HEK293 (cell line): ENCODE data around the gene CPLX1.

Experiments
- BCL11A ChIP-seq: fragments of 450-650 bp; formaldehyde crosslinking; IDR thresholded peaks from 2 replicates; pipeline ENCODE4 v1.5.1; 2016; ENCODE audit warnings: low read depth, missing biosample characterization, missing genetic modification characterization
- BCL11B ChIP-seq: fragments of 450-650 bp; formaldehyde crosslinking; IDR thresholded peaks from 2 replicates; pipeline ENCODE4 v1.5.1; 2016; ENCODE audit warnings: low read depth, missing biosample characterization, missing genetic modification characterization
- ELK4 ChIP-seq: IDR thresholded peaks from 2 replicates; pipeline ENCODE4 v1.6.1; 2011; ENCODE audit warnings: mild to moderate bottlenecking, low read depth, low read length, borderline replicate concordance
- KLF10 ChIP-seq: fragments of 450-650 bp; IDR thresholded peaks from 2 replicates; pipeline ENCODE4 v1.5.1; 2018; ENCODE audit warnings: missing biosample characterization, mild to moderate bottlenecking, missing genetic modification characterization
- ZIC2 ChIP-seq: fragments of 450-650 bp; formaldehyde crosslinking; IDR thresholded peaks from 2 replicates; pipeline ENCODE4 v1.5.1; 2016; ENCODE audit warnings: missing biosample characterization, missing genetic modification characterization
- ZNF146 ChIP-seq: fragments of 450-650 bp; formaldehyde crosslinking; IDR thresholded peaks from 2 replicates; pipeline ENCODE4 v1.5.1; 2016; ENCODE audit warnings: missing biosample characterization, missing genetic modification characterization
- ZNF169 ChIP-seq: fragments of 450-650 bp; formaldehyde crosslinking; IDR thresholded peaks from 2 replicates; pipeline ENCODE4 v1.5.1; 2016; ENCODE audit warnings: missing biosample characterization, missing genetic modification characterization
- ZNF221 ChIP-seq: fragments of 450-650 bp; formaldehyde crosslinking; IDR thresholded peaks from 2 replicates; pipeline ENCODE4 v1.5.1; 2017; ENCODE audit warnings: missing biosample characterization, missing genetic modification characterization, borderline replicate concordance
- ZNF274 ChIP-seq, 2 experiments: fragments of 200-500 bp in 1 of 2; fragments of 450-650 bp in 1 of 2; sonication (Bioruptor generic) in 1 of 2; formaldehyde crosslinking in 1 of 2; IDR thresholded peaks; 2 replicates each; pipeline versions ENCODE4 v1.5.1 to v1.6.1; 2014 to 2016; ENCODE audit warnings: borderline replicate concordance in 1 of 2, inconsistent platforms in 1 of 2, low read length in 1 of 2, missing biosample characterization in 1 of 2, missing genetic modification characterization in 1 of 2
- ZNF510 ChIP-seq: fragments of 450-650 bp; formaldehyde crosslinking; IDR thresholded peaks from 2 replicates; pipeline ENCODE4 v1.5.1; 2018; ENCODE audit warnings: mild to moderate bottlenecking, missing genetic modification characterization, missing biosample characterization; ENCODE audit not compliant: insufficient replicate concordance
- ZNF610 ChIP-seq: fragments of 450-650 bp; formaldehyde crosslinking; IDR thresholded peaks from 2 replicates; pipeline ENCODE4 v1.5.1; 2016; ENCODE audit warnings: missing biosample characterization, missing genetic modification characterization, borderline replicate concordance
- ZNF837 ChIP-seq: fragments of 450-650 bp; formaldehyde crosslinking; IDR thresholded peaks from 2 replicates; pipeline ENCODE4 v1.5.1; 2016; ENCODE audit warnings: missing biosample characterization, missing genetic modification characterization
- TF ChIP-seq, protein P1 (sequence below): fragments of 450-650 bp; formaldehyde crosslinking; IDR thresholded peaks from 2 replicates; pipeline ENCODE4 v1.5.1; 2016; ENCODE audit warnings: missing biosample characterization, missing genetic modification characterization
- TF ChIP-seq, protein P2 (sequence below): fragments of 450-650 bp; formaldehyde crosslinking; IDR thresholded peaks from 2 replicates; pipeline ENCODE4 v1.5.1; 2016; ENCODE audit warnings: missing biosample characterization, missing genetic modification characterization

DNA sequence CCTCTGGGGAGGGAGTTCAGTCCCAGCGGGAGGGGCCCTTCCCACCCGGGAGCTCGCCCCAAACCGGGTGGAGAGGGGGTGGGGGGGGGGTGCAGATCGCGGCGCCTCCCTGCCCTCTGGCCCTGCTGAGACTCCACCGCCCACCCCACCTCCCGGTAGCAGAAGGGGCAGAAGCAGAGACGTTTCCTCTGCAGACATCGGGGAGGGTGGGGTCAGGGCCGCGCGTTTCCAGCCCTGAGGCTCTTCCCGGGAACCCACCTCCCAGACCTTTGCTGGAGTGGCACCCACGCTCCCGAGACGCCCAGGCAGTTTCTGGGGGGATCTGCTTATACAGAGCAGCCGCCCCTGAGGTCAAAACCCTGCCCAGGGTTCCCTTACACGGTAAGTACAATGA is 30.2 kb downstream of the CPLX1 start:
- no peak for TF ChIP-seq ZNF610
- TF ChIP-seq, protein P1, sequence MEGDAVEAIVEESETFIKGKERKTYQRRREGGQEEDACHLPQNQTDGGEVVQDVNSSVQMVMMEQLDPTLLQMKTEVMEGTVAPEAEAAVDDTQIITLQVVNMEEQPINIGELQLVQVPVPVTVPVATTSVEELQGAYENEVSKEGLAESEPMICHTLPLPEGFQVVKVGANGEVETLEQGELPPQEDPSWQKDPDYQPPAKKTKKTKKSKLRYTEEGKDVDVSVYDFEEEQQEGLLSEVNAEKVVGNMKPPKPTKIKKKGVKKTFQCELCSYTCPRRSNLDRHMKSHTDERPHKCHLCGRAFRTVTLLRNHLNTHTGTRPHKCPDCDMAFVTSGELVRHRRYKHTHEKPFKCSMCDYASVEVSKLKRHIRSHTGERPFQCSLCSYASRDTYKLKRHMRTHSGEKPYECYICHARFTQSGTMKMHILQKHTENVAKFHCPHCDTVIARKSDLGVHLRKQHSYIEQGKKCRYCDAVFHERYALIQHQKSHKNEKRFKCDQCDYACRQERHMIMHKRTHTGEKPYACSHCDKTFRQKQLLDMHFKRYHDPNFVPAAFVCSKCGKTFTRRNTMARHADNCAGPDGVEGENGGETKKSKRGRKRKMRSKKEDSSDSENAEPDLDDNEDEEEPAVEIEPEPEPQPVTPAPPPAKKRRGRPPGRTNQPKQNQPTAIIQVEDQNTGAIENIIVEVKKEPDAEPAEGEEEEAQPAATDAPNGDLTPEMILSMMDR: no peak
- no peak for TF ChIP-seq ZIC2
- TF ChIP-seq ZNF274 (IDR thresholded peaks at IDR 0.05; ENCODE audit: low read length): no peak
- TF ChIP-seq ZNF274 (tag by site-specific recombination; IDR thresholded peaks at IDR 0.05; ENCODE audit: borderline replicate concordance): no peak
- TF ChIP-seq BCL11A: no peak
- TF ChIP-seq BCL11B: no peak
- no peak for TF ChIP-seq KLF10 (tag by site-specific recombination)
- no peak for TF ChIP-seq ZNF510 (tag by site-specific recombination)
- TF ChIP-seq ELK4: no peak
- no peak for TF ChIP-seq ZNF146 (tag by site-specific recombination)
- no peak for TF ChIP-seq ZNF221 (tag by site-specific recombination)
- TF ChIP-seq, protein P2, sequence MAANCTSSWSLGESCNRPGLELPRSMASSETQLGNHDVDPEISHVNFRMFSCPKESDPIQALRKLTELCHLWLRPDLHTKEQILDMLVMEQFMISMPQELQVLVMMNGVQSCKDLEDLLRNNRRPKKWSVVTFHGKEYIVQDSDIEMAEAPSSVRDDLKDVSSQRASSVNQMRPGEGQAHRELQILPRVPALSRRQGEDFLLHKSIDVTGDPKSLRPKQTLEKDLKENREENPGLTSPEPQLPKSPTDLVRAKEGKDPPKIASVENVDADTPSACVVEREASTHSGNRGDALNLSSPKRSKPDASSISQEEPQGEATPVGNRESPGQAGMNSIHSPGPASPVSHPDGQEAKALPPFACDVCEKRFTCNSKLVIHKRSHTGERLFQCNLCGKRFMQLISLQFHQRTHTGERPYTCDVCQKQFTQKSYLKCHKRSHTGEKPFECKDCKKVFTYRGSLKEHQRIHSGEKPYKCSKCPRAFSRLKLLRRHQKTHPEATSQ (tag by site-specific recombination): no peak
- no peak for TF ChIP-seq ZNF837
- no peak for TF ChIP-seq ZNF169 (tag by site-specific recombination)
